ENCODE measurements around the gene ARMC3. TPM values are rescaled to one million over a fixed set of nuclear protein-coding genes. Genes with fewer than 3 reads are reported as not detected.
"Not testable (repeated sequence)": the region's sequence is repeated elsewhere in the genome, so short reads cannot be mapped to it uniquely, and the experiment has no call there.

The ARMC3 gene, protein sequence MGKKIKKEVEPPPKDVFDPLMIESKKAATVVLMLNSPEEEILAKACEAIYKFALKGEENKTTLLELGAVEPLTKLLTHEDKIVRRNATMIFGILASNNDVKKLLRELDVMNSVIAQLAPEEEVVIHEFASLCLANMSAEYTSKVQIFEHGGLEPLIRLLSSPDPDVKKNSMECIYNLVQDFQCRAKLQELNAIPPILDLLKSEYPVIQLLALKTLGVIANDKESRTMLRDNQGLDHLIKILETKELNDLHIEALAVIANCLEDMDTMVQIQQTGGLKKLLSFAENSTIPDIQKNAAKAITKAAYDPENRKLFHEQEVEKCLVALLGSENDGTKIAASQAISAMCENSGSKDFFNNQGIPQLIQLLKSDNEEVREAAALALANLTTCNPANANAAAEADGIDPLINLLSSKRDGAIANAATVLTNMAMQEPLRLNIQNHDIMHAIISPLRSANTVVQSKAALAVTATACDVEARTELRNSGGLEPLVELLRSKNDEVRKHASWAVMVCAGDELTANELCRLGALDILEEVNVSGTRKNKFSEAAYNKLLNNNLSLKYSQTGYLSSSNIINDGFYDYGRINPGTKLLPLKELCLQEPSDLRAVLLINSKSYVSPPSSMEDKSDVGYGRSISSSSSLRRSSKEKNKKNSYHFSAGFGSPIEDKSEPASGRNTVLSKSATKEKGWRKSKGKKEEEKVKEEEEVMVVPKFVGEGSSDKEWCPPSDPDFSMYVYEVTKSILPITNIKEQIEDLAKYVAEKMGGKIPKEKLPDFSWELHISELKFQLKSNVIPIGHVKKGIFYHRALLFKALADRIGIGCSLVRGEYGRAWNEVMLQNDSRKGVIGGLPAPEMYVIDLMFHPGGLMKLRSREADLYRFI
- 2.1 TPM for total RNA-seq

DNA sequence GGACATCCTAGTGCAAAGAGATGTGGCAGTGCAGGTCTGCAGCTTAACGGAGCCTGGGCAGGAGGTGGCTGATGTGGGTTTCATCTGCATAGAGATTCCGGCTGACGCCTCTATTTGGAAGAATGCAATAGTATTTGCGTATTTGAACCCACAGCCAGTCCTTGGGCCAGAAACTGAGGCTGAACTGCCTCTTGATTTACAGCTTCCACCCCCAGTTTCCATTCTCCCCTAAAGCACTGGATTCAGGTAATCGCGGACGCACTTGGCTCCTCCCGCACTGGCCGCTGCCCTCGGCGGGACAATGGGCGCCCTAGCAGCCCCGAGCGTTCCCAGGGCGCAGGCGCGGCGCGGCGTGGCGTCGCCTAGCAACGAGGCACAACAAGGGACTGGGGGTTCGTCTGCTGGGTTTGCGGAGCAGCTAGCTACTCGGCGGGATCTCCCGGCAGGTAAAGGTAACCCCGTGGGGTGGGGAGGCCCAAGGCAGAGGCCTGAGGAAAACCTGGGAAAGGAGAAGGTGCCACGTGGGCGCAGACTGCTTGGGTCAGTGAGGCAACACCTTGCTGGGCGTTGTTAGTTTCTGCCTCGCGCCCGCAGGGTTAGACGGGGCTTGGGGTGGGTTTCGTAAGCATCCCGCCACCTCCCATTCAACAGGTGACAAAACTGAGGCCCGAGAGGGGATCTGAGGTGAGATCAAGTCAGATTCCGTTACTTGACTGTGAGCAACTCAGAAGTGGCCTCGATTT, at the start of gene ARMC3:
Gene ARMC3, plus strand, starts transcription at position 393 of the 743 bp plus-strand sequence. CDS start 3,944 bp downstream, outside the sequence.
- H3K27me3 ChIP-seq (ENCODE audit: insufficient read depth, low read length), result peaks cover 17% of the 10 kb centered on the region
- peak within 1 kb of the TSS; percentile 11 for H3K4me3 ChIP-seq (ENCODE audit: low read length)
- H3K9me3 ChIP-seq (ENCODE audit: low read depth, low read length), result no peaks in the 10 kb centered on the region
- H3K4me1 ChIP-seq (ENCODE audit: insufficient read depth, low read length), result peaks cover 9% of the 10 kb centered on the region

GRCh38 chr10:22891797-22892196, 36.1 kb upstream of the ARMC3 start:
- no peaks in the 10 kb centered on the region for H3K27me3 ChIP-seq (ENCODE audit: insufficient read depth, low read length)
- peaks cover 12% of the 10 kb centered on the region for H3K9me3 ChIP-seq (ENCODE audit: low read depth, low read length)
- H3K4me3 ChIP-seq (ENCODE audit: low read length), result no peak overlapping the region
- H3K4me1 ChIP-seq (ENCODE audit: insufficient read depth, low read length), result no peaks in the 10 kb centered on the region

DNA sequence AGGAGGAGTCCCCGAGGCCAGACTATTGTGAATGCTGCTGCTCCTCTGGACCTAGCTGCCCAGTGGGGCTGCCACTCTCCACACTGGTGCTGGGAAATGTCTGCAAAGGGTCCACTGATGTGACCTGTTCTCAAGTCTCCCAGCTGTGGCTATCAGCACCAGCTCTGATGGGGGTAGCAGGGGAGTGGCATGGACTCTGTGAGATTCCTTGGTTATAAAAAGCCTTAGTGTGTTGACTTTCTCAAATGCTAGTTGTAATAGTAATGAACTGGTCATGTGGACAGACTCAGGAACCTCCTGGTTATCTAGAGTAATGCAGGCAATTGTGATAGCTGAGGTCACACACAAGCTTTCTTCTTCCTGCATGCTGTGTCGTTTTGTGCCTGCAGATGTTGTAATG, 34.1 kb upstream of the ARMC3 start:
- Histone ChIP-seq H3K4me3 (ENCODE audit: low read length) (no peak overlapping the region), H3K9me3 (ENCODE audit: low read depth, low read length) (peaks cover 12% of the 10 kb centered on the region), H3K4me1 (ENCODE audit: insufficient read depth, low read length) (no peaks in the 10 kb centered on the region), H3K27me3 (ENCODE audit: insufficient read depth, low read length) (no peaks in the 10 kb centered on the region)

- Histone ChIP-seq H3K4me3 (ENCODE audit: low read length) (no peak overlapping the region), H3K27me3 (ENCODE audit: insufficient read depth, low read length) (no peaks in the 10 kb centered on the region), H3K4me1 (ENCODE audit: insufficient read depth, low read length) (no peaks in the 10 kb centered on the region), H3K9me3 (ENCODE audit: low read depth, low read length) (peaks cover 12% of the 10 kb centered on the region)
Observed at GRCh38 chr10:22894714-22895113, 33.1 kb upstream of the ARMC3 start.

DNA sequence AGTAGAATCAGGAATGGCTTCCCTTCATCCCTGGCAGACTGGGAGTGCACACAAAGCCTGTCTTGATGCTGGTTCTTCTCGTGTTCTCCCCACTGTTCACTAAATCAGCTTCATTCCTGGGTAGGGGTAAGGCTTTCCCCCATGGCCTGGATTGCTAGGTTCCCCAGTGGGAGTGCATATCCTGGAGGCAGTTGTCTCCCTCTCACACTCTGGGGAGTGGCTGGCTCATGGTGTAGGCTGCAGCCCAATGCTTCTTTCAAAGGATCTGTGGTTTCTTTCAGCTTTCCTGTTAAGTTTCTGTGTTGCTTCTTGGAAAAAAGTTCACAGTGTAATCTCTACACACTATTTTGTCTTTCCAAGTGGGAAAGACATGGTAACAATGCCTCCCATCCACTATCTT, 32.6 kb upstream of the ARMC3 start:
- Histone ChIP-seq H3K9me3 (ENCODE audit: low read depth, low read length) (peaks cover 12% of the 10 kb centered on the region), H3K4me1 (ENCODE audit: insufficient read depth, low read length) (no peaks in the 10 kb centered on the region), H3K27me3 (ENCODE audit: insufficient read depth, low read length) (no peaks in the 10 kb centered on the region), H3K4me3 (ENCODE audit: low read length) (no peak overlapping the region)

GRCh38 chr10:22897371-22897770, 30.5 kb upstream of the ARMC3 start:
- Histone ChIP-seq H3K9me3 (ENCODE audit: low read depth, low read length) (peaks cover 2% of the 10 kb centered on the region), H3K4me3 (ENCODE audit: low read length) (no peak overlapping the region), H3K27me3 (ENCODE audit: insufficient read depth, low read length) (no peaks in the 10 kb centered on the region), H3K4me1 (ENCODE audit: insufficient read depth, low read length) (no peaks in the 10 kb centered on the region)

- Histone ChIP-seq H3K27me3 (ENCODE audit: insufficient read depth, low read length) (no peaks in the 10 kb centered on the region), H3K9me3 (ENCODE audit: low read depth, low read length) (peaks cover 4% of the 10 kb centered on the region), H3K4me1 (ENCODE audit: insufficient read depth, low read length) (no peaks in the 10 kb centered on the region), H3K4me3 (ENCODE audit: low read length) (no peak overlapping the region)
Observed at GRCh38 chr10:22899307-22899706, 28.5 kb upstream of the ARMC3 start.

- Histone ChIP-seq H3K4me1 (ENCODE audit: insufficient read depth, low read length) (no peaks in the 10 kb centered on the region), H3K9me3 (ENCODE audit: low read depth, low read length) (peaks cover 4% of the 10 kb centered on the region), H3K27me3 (ENCODE audit: insufficient read depth, low read length) (no peaks in the 10 kb centered on the region), H3K4me3 (ENCODE audit: low read length) (no peak overlapping the region)
Observed at GRCh38 chr10:22899775-22900174, 28.1 kb upstream of the ARMC3 start.

- H3K27me3 ChIP-seq (ENCODE audit: insufficient read depth, low read length), result no peaks in the 10 kb centered on the region
Observed at GRCh38 chr10:22900841-22901601, 26.8 kb upstream of the ARMC3 start.

GRCh38 chr10:22902147-22902546, 25.7 kb upstream of the ARMC3 start:
- H3K4me3 ChIP-seq (ENCODE audit: low read length); H3K27me3 ChIP-seq (ENCODE audit: insufficient read depth, low read length); H3K9me3 ChIP-seq (ENCODE audit: low read depth, low read length); H3K4me1 ChIP-seq (ENCODE audit: insufficient read depth, low read length): not testable (repeated sequence)

More at GRCh38 chr10:22900841-22901601, 26.8 kb upstream of the ARMC3 start:
- no peaks in the 10 kb centered on the region for H3K4me1 ChIP-seq (ENCODE audit: insufficient read depth, low read length)
- H3K4me3 ChIP-seq (ENCODE audit: low read length), result no peak overlapping the region
- H3K9me3 ChIP-seq (ENCODE audit: low read depth, low read length), result peaks cover 4% of the 10 kb centered on the region

- Histone ChIP-seq H3K4me3 (ENCODE audit: low read length) (no peak overlapping the region), H3K9me3 (ENCODE audit: low read depth, low read length) (peaks cover 4% of the 10 kb centered on the region), H3K27me3 (ENCODE audit: insufficient read depth, low read length) (no peaks in the 10 kb centered on the region), H3K4me1 (ENCODE audit: insufficient read depth, low read length) (no peaks in the 10 kb centered on the region)
Observed at GRCh38 chr10:22903694-22904093, 24.2 kb upstream of the ARMC3 start.

DNA sequence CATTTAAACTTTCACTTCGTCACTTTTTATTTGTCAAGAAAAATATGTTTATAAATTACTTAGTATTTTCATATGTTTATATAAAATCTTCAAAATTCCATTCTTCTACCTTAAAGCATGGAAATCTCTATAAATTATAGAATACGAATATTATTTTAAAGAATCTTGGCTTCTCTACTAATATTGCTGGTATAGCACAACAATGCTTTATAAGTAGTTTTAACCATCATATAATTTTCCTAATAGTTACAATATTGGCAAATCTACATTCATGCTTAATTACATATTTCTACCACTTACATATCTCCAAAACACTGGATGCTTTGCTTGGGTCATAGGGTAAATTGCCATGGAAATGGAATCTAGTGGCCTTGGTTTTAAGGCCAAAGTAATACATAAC, 21.1 kb upstream of the ARMC3 start:
- H3K4me3 ChIP-seq (ENCODE audit: low read length), result no peak overlapping the region
- peaks cover 4% of the 10 kb centered on the region for H3K9me3 ChIP-seq (ENCODE audit: low read depth, low read length)
- no peaks in the 10 kb centered on the region for H3K4me1 ChIP-seq (ENCODE audit: insufficient read depth, low read length)
- no peaks in the 10 kb centered on the region for H3K27me3 ChIP-seq (ENCODE audit: insufficient read depth, low read length)

- Histone ChIP-seq H3K4me3 (ENCODE audit: low read length) (no peak overlapping the region), H3K4me1 (ENCODE audit: insufficient read depth, low read length) (no peaks in the 10 kb centered on the region), H3K27me3 (ENCODE audit: insufficient read depth, low read length) (no peaks in the 10 kb centered on the region), H3K9me3 (ENCODE audit: low read depth, low read length) (no peaks in the 10 kb centered on the region)
Observed at GRCh38 chr10:22908837-22909236, 19.0 kb upstream of the ARMC3 start.

DNA sequence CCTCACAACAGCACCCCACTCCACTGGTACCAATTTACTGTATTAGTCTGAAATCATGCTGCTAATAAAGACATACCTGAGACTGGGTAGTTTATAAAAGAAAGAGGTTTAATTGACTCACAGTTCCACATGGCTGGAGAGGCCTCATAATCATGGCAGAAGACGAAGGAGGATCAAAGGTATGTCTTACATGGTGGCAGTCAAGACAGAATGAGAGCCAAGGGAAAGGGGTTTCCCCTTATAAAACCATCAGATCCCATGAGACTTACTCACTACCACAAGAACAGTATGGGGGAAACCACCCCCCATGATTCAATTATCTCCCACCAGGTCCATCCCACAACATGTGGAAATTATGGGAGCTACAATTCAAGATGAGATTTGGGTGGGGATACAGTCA, 18.2 kb upstream of the ARMC3 start:
- H3K27me3 ChIP-seq (ENCODE audit: insufficient read depth, low read length); H3K4me1 ChIP-seq (ENCODE audit: insufficient read depth, low read length); H3K4me3 ChIP-seq (ENCODE audit: low read length); H3K9me3 ChIP-seq (ENCODE audit: low read depth, low read length): not testable (repeated sequence)
